ENCODE results near the gene NACC2. TPM values are rescaled to one million over a fixed set of nuclear protein-coding genes. Genes with fewer than 3 reads are reported as not detected.

Gene NACC2
- polyA plus RNA-seq, 6 donors from 2014 or later = 0.04 to 0.11 (median 0.06) TPM; not detected in 2

- no peaks in the 10 kb centered on the region for H3K36me3 Mint-ChIP-seq
- ATAC-seq (ENCODE audit: low read depth in 2 of 2) = no peak
Observed at GRCh38 chr9:136015656-136016571, 79.2 kb downstream of the NACC2 start.

GRCh38 chr9:136014924-136015633, 80.0 kb downstream of the NACC2 start:
- Mint-ChIP-seq H3K4me1 (no peaks in the 10 kb centered on the region), H3K27ac (no peak overlapping the region), H3K9me3 (no peaks in the 10 kb centered on the region), H3K27me3 (peaks cover 0 to 7% (median 6%) of the 10 kb centered on the region in 3 donors), H3K4me3 (no peak overlapping the region), H3K36me3 (no peaks in the 10 kb centered on the region)
- ATAC-seq (ENCODE audit: low read depth in 2 of 2) (no peak), DNase-seq (no peak)

More at GRCh38 chr9:136015656-136016571, 79.2 kb downstream of the NACC2 start:
- Mint-ChIP-seq H3K4me1 (no peaks in the 10 kb centered on the region), H3K27me3 (peaks cover 0 to 9% (median 6%) of the 10 kb centered on the region in 3 donors), H3K27ac (no peak overlapping the region), H3K4me3 (no peak overlapping the region), H3K9me3 (no peaks in the 10 kb centered on the region)
- DNase-seq = no peak

DNA sequence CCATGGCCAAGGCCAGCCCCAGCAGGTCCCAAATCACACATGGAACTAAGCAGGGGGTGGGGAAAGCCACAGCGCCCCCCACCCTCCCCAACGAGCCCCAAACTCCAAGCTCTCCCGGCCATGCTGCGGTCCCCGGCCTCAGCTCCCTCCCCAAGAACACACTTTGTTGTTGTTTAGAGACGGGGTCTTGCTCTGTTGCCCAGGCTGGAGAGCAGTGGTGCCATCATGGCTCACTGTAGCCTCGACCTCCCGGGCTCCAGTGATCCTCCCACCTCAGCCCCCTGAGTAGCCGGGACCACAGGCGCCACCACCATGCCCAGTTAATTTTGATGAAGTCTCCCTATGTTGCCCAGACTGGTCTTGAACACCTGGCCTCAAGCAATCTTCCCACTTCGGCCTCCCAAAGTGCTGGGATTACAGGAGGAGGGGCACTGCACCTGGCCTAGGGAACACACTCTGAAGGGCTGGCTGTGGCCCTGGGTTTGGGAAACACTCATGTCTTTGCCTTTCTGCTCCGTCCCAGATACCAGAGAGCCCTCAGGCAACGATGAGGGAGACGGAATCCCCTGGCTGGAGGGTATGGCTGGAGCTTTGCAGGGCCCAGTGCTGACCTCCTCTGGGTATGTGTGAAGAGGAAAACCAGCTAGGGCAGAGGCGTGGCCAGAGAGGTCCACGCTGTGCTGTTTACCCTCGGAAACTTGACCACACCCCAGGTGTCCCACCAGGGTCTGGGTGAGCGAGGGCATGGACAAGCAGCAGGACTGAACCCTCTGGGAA, 80.8 kb downstream of the NACC2 start:
- DNase-seq (no peak), ATAC-seq (ENCODE audit: low read depth in 2 of 2) (no peak)
- Mint-ChIP-seq H3K36me3 (no peaks in the 10 kb centered on the region), H3K9me3 (no peaks in the 10 kb centered on the region), H3K27ac (peak overlapping the region in 1 of 6 donors; percentile 65), H3K4me1 (no peaks in the 10 kb centered on the region), H3K4me3 (no peak overlapping the region), H3K27me3 (peaks cover 0 to 7% (median 6%) of the 10 kb centered on the region in 3 donors)

DNA sequence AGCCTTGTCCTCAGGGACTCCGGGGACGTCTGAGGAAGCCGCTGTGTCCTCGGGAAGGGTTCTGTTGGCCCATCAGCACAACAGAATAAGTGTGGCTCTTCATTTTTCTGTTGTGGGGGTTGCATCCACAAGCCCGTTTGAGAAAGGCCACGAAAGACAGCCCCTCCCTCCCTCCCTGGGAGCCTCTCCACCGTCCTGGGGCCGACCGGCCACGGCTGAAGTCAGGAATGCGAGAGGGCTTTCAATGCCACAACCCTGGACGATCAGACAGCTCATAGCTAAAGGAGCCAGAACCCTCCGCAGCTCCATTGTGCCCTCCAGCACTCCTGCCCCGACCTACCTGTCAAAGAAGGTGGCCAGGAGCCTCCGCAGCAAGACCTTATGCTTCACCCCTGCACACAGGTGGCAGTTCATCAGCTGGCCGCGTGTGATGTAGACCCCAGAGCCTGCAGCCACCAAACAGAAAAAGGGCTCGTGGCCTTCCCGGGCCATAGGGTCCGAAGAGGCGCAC, 81.5 kb downstream of the NACC2 start:
- H3K27ac Mint-ChIP-seq = no peak overlapping the region
- no peaks in the 10 kb centered on the region for H3K36me3 Mint-ChIP-seq
- H3K4me1 Mint-ChIP-seq = no peaks in the 10 kb centered on the region
- ATAC-seq (ENCODE audit: low read depth in 2 of 2) (no peak), DNase-seq (no peak)
- H3K27me3 Mint-ChIP-seq = peaks cover 0 to 7% (median 6%) of the 10 kb centered on the region in 3 donors
- no peaks in the 10 kb centered on the region for H3K9me3 Mint-ChIP-seq
- peak overlapping the region in 1 of 8 donors; percentile 57 for H3K4me3 Mint-ChIP-seq

DNA sequence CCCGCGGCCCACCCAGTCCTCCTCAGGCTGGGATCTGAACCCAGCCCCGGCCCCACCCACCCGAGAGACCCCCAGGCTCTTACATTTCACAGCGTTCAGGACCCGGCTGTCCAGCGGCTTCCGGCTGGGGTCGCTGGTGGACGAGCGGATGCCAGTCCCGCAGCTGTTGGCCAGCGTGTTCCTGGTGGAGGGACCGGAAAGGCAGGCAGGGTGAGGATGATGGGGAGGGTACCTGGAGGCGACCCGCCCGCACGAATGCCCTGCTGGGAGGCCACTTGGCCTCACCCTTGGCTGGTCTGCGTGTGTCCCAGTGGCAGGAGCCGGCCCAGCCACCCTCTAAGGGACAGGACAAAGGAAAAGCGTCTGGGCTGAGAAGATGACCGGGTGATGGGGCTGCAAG, 82.0 kb downstream of the NACC2 start:
- Mint-ChIP-seq H3K4me3 (no peak overlapping the region), H3K4me1 (no peaks in the 10 kb centered on the region), H3K27ac (no peak overlapping the region), H3K36me3 (no peaks in the 10 kb centered on the region), H3K9me3 (no peaks in the 10 kb centered on the region), H3K27me3 (peaks cover 0 to 8% (median 6%) of the 10 kb centered on the region in 3 donors)
- no peak for DNase-seq
- ATAC-seq (ENCODE audit: low read depth in 2 of 2) = no peak

- Mint-ChIP-seq H3K27ac (no peak overlapping the region), H3K27me3 (peaks cover 0 to 12% (median 6%) of the 10 kb centered on the region in 3 donors), H3K4me3 (no peak overlapping the region), H3K4me1 (no peaks in the 10 kb centered on the region), H3K9me3 (no peaks in the 10 kb centered on the region), H3K36me3 (no peaks in the 10 kb centered on the region)
- no peak for DNase-seq
- no peak for ATAC-seq (ENCODE audit: low read depth in 2 of 2)
Observed at GRCh38 chr9:136012651-136013050, 82.4 kb downstream of the NACC2 start.

DNA sequence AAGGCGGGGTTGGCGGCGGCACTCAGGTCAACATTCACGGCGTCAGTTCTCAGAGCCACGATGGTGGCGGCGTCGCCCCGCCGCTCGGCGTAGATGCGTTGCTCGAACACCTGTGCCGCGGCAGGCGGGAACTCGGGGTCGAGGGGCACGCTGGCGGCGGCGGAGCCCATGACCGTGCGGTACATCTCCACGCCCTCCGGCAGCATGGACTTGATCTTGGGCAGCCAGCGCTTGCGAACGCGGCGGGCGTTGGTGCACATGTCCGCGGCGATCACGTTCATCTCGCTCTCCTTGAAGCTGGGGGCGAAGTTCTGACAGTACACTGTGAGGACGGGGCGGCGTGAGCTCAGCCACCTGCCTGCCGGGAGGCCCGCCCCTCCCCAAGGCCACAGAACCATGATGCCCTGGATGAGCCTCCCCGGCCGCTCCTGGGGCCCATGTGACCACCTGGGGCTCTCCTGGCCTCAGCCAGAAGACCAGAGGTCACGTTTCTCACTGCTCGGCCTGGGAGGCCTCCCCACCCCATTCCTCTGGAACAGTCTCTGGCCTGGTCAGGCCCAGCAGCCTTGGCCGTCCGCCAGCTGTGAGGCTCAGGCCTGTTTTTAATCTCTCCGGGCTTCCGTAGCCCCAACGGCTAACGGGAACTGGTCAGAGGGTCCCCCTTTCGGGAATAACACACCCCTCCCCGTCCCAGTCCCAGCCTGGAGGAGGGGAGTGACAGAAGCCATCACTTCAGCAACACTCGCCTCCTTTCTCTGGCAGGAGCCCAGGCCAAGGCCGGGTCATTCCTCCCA, 83.2 kb downstream of the NACC2 start:
- Mint-ChIP-seq H3K9me3 (no peaks in the 10 kb centered on the region), H3K4me1 (no peaks in the 10 kb centered on the region)
- ATAC-seq (ENCODE audit: low read depth in 2 of 2) = no peak

GRCh38 chr9:136011376-136011702, 83.8 kb downstream of the NACC2 start:
- no peaks in the 10 kb centered on the region for H3K4me1 Mint-ChIP-seq
- no peaks in the 10 kb centered on the region for H3K36me3 Mint-ChIP-seq
- no peak for DNase-seq
- no peak for ATAC-seq (ENCODE audit: low read depth in 2 of 2)
- no peaks in the 10 kb centered on the region for H3K9me3 Mint-ChIP-seq
- no peak overlapping the region for H3K4me3 Mint-ChIP-seq
- H3K27ac Mint-ChIP-seq = no peak overlapping the region
- peaks cover 0 to 8% (median 1%) of the 10 kb centered on the region in 3 donors for H3K27me3 Mint-ChIP-seq

More for the DNA sequence above, 83.2 kb downstream of the NACC2 start:
- H3K27ac Mint-ChIP-seq = no peak overlapping the region
- no peak overlapping the region for H3K4me3 Mint-ChIP-seq
- peaks cover 0 to 13% (median 6%) of the 10 kb centered on the region in 3 donors for H3K27me3 Mint-ChIP-seq
- no peak for DNase-seq
- no peaks in the 10 kb centered on the region for H3K36me3 Mint-ChIP-seq

DNA sequence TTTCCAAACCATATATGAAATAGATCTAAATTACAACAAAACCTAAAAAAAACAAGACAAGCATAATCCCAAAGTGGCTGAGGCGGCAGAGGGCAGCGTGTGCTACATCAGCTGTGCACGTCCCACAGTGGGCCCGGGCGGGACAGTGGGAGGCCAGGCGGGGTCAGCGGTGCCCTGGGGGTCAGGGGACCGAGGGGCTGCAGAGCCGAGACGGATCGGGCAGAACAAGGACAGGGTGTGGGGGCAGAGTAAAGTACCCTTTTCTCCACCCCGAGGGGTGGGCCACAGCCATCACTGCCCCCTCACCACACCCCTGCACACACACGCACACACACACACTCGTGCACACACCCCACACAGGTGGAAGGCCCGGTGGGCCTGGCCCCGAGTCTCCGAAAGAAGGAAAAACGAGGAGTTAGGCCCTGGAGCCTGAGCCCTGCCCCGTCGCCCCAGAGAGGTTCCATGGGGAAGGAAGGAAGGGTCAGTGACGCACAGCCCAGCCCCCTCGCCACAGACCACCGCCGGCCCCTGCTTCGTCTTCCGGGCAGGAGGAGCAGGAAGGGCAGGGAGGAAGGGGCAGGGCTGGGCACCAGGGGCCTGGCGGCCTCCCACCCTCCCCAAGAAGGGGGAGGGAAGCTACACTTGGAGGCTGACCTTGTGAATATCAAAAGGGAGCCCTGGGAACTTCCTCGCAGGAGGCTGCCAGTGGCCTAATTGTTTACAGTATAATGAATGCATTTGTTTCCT, 84.3 kb downstream of the NACC2 start:
- Mint-ChIP-seq H3K4me3 (no peak overlapping the region), H3K27ac (no peak overlapping the region), H3K9me3 (no peaks in the 10 kb centered on the region), H3K27me3 (peaks cover 0 to 6% (median 0%) of the 10 kb centered on the region in 3 donors), H3K36me3 (no peaks in the 10 kb centered on the region), H3K4me1 (no peaks in the 10 kb centered on the region)
- no peak for DNase-seq
- no peak for ATAC-seq (ENCODE audit: low read depth in 2 of 2)

- DNase-seq (no peak), ATAC-seq (ENCODE audit: low read depth in 2 of 2) (no peak)
- Mint-ChIP-seq H3K36me3 (no peaks in the 10 kb centered on the region), H3K27me3 (peaks cover 0 to 6% (median 0%) of the 10 kb centered on the region in 3 donors), H3K4me1 (no peaks in the 10 kb centered on the region), H3K27ac (peak overlapping the region in 1 of 6 donors; percentile 72), H3K4me3 (no peak overlapping the region), H3K9me3 (no peaks in the 10 kb centered on the region)
Observed at GRCh38 chr9:136010176-136010575, 84.9 kb downstream of the NACC2 start.

- Mint-ChIP-seq H3K27ac (no peak overlapping the region), H3K4me1 (no peaks in the 10 kb centered on the region), H3K36me3 (no peaks in the 10 kb centered on the region), H3K4me3 (no peak overlapping the region), H3K27me3 (peaks cover 0 to 6% (median 0%) of the 10 kb centered on the region in 3 donors), H3K9me3 (no peaks in the 10 kb centered on the region)
- ATAC-seq (ENCODE audit: low read depth in 2 of 2) = no peak
- DNase-seq = no peak
Observed at GRCh38 chr9:136009516-136009915, 85.6 kb downstream of the NACC2 start.

DNA sequence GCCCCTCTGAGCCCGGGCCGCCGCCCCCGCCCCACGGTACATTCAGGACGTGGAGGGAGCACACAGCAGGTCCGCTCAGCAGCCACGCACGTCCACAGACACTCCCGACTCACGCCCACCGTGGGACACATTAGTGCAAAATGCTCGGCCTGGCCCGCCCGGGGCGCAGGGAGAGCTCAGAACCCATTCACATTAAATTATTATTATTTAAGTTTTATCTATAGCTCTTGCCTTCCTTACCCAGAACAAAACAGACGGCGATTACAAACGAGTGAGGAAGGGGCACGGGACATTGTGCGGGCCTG, 86.4 kb downstream of the NACC2 start:
- Mint-ChIP-seq H3K27me3 (peaks cover 0 to 11% (median 0%) of the 10 kb centered on the region in 3 donors), H3K4me3 (no peak overlapping the region), H3K27ac (no peak overlapping the region), H3K36me3 (no peaks in the 10 kb centered on the region), H3K9me3 (no peaks in the 10 kb centered on the region), H3K4me1 (peaks cover 0 to 3% (median 0%) of the 10 kb centered on the region in 3 donors)
- no peak for ATAC-seq (ENCODE audit: low read depth in 2 of 2)
- DNase-seq = no peak
